K562 (cell line): ENCODE results near the gene ENDOU. TPM values are rescaled to one million over a fixed set of nuclear protein-coding genes. Genes with fewer than 3 reads are reported as not detected.

ENCODE experiments used
- EHMT2 ChIP-seq: fragments of 450-650 bp; IDR thresholded peaks from 2 replicates; pipeline ENCODE4 v1.6.1; 2018; ENCODE audit warnings: antibody characterized with exemption
- EP400 ChIP-seq: fragments of 450-650 bp; IDR thresholded peaks from 2 replicates; pipeline ENCODE4 v1.6.1; 2017; ENCODE audit warnings: antibody characterized with exemption, mild to moderate bottlenecking, moderate library complexity
- POLR2G ChIP-seq: fragments of 200-400 bp; formaldehyde crosslinking; IDR thresholded peaks from 2 replicates; pipeline ENCODE4 v1.6.1; 2017; ENCODE audit warnings: low read depth, mild to moderate bottlenecking, antibody characterized with exemption, low read length, moderate library complexity
- REST ChIP-seq, 2 experiments: fragments of 450-650 bp; formaldehyde crosslinking in 1 of 2; IDR thresholded peaks; 2 replicates each; pipeline versions ENCODE4 v1.4.0 to v1.6.1; 2014 to 2020; ENCODE audit warnings: mild to moderate bottlenecking in 2 of 2, borderline replicate concordance in 1 of 2, low read depth in 1 of 2
- TCF3 ChIP-seq: sonication (generic); formaldehyde crosslinking; IDR thresholded peaks from 2 replicates; pipeline ENCODE4 v1.4.0; 2020; ENCODE audit warnings: mild to moderate bottlenecking, missing genetic modification reagents
- ZKSCAN1 ChIP-seq: fragments of 150-350 bp; IDR thresholded peaks from 2 replicates; pipeline ENCODE4 v1.6.1; 2016; ENCODE audit warnings: low read depth, low read length
- ZNF592 ChIP-seq: fragments of 450-650 bp; IDR thresholded peaks from 2 replicates; pipeline ENCODE4 v1.6.1; 2017; ENCODE audit warnings: antibody characterized with exemption, mild to moderate bottlenecking
- ZNF695 ChIP-seq: fragments of 450-650 bp; formaldehyde crosslinking; IDR thresholded peaks from 2 replicates; pipeline ENCODE4 v1.4.0; 2020; ENCODE audit warnings: mild to moderate bottlenecking, moderate library complexity
- ZNF699 ChIP-seq: fragments of 250-450 bp; sonication (Bioruptor Pico); IDR thresholded peaks from 2 replicates; pipeline ENCODE4 v1.8.0; 2021; ENCODE audit warnings: mild to moderate bottlenecking, moderate library complexity; ENCODE audit not compliant: insufficient replicate concordance
- polyA plus RNA-seq, 8 experiments: library from polyadenylated mRNA; depleted of rRNA in 4 of 8; stranded (reverse) in 5 of 8; unstranded in 3 of 8; fragments of >200 nt; fragmentation: Nextera tagmentation in 2 of 8; fragmentation: Illumina TruSeq in 1 of 8; extraction: Ambion mirVana in 2 of 8; extraction: Trizol in 1 of 8; gene quantifications; 2 replicates each; pipeline versions ENCODE4 v1.2.1 to v1.2.3, GENCODE V29; 2011 to 2014; ENCODE audit warnings: inconsistent platforms in 1 of 8, missing spikeins in 1 of 8
- total RNA-seq, 7 experiments: library from RNA; depleted of rRNA in 6 of 7; stranded (reverse); fragments of >200 nt in 6 of 7; fragmentation: Illumina TruSeq in 2 of 7; extraction: Trizol in 2 of 7; gene quantifications; 2 replicates each; pipeline versions ENCODE4 v1.2.1 to v1.2.3, GENCODE V29; 2011 to 2021; ENCODE audit warnings: low replicate concordance in 1 of 7
- TF ChIP-seq, protein P1 (sequence below): fragments of 250-450 bp; sonication (Bioruptor Pico); IDR thresholded peaks from 2 replicates; pipeline ENCODE4 v1.9.0; 2021; ENCODE audit warnings: mild to moderate bottlenecking, inconsistent platforms
- TF ChIP-seq, protein P2 (sequence below): fragments of 450-650 bp; formaldehyde crosslinking; IDR thresholded peaks from 2 replicates; pipeline ENCODE4 v1.4.0; 2020; ENCODE audit warnings: mild to moderate bottlenecking, moderate library complexity

ENDOU gene
- total and polyA plus RNA-seq, 9 of the 15 experiments (the other 6 are each of a cell fraction or from before 2014, with no cell fraction given), result 0.03 TPM; not detected in 8

DNA sequence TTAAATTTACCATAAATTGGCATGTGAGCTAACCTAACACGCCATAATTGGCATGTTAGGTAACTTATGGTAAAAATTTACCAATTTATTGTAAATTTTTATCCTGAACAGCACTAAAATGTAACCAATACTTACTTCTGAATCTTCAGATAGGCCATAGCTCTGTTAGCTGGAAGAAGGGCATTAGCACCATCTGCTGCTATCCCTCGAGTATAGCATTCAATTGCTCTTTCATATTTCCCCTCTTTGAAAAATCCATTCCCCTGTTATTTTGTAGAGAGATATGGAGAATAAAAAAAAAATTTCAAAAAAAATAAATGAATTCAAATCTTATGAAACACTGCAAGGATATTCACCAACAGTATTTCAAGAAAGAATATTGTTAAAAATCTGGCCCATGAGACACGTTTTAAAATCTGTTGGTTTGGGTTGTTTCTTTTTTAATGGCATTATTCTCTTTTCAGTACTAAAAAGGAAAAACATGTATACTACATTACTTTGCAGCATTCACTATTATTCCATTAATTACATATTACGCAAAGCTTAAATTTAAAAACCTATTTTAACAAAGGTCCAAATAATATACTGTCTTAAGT is 38.5 kb downstream of the ENDOU start (continued):
- TF ChIP-seq, protein P1, sequence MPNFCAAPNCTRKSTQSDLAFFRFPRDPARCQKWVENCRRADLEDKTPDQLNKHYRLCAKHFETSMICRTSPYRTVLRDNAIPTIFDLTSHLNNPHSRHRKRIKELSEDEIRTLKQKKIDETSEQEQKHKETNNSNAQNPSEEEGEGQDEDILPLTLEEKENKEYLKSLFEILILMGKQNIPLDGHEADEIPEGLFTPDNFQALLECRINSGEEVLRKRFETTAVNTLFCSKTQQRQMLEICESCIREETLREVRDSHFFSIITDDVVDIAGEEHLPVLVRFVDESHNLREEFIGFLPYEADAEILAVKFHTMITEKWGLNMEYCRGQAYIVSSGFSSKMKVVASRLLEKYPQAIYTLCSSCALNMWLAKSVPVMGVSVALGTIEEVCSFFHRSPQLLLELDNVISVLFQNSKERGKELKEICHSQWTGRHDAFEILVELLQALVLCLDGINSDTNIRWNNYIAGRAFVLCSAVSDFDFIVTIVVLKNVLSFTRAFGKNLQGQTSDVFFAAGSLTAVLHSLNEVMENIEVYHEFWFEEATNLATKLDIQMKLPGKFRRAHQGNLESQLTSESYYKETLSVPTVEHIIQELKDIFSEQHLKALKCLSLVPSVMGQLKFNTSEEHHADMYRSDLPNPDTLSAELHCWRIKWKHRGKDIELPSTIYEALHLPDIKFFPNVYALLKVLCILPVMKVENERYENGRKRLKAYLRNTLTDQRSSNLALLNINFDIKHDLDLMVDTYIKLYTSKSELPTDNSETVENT (CRISPR knock-in tag), result no peak
- TF ChIP-seq ZNF592, result no peak
- TF ChIP-seq, protein P2, sequence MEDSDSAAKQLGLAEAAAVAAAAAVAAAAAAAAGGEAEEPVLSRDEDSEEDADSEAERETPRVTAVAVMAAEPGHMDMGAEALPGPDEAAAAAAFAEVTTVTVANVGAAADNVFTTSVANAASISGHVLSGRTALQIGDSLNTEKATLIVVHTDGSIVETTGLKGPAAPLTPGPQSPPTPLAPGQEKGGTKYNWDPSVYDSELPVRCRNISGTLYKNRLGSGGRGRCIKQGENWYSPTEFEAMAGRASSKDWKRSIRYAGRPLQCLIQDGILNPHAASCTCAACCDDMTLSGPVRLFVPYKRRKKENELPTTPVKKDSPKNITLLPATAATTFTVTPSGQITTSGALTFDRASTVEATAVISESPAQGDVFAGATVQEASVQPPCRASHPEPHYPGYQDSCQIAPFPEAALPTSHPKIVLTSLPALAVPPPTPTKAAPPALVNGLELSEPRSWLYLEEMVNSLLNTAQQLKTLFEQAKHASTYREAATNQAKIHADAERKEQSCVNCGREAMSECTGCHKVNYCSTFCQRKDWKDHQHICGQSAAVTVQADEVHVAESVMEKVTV, result peak; percentile 63
- 0 out of 2 replicates have a peak, but pooled peaks have one; percentile 13 for TF ChIP-seq EP400
- TF ChIP-seq TCF3, result no peak
- TF ChIP-seq POLR2G, result no peak
- TF ChIP-seq ZNF695 (CRISPR knock-in tag), result no peak
- TF ChIP-seq ZNF699, result no peak
- TF ChIP-seq EHMT2, result no peak
- no peak for TF ChIP-seq ZKSCAN1
- TF ChIP-seq REST (IDR thresholded peaks at IDR 0.05; ENCODE audit: borderline replicate concordance), result peak; percentile 61
- TF ChIP-seq REST (CRISPR knock-in tag; IDR thresholded peaks at IDR 0.05; ENCODE audit: low read depth), result no peak
